ENCODE results near the gene BLZF1.

Gene BLZF1

GRCh38 chr1:169364948-169365347 lies 3.0 kb upstream of the BLZF1 start:
- Histone ChIP-seq H2AFZ (ENCODE audit: low read length) (no peak overlapping the region), H3K4me1 (ENCODE audit: insufficient read depth, low read length, severe bottlenecking) (peaks cover 40% of the 10 kb centered on the region), H3K9me2 (ENCODE audit: low read depth, low read length) (no peaks in the 10 kb centered on the region), H3K9me3 (ENCODE audit: low read length) (no peaks in the 10 kb centered on the region), H3K79me2 (ENCODE audit: insufficient read depth, low read length) (peaks cover 15% of the 10 kb centered on the region), H3K36me3 (ENCODE audit: insufficient read depth, low read length) (peaks cover 3% of the 10 kb centered on the region; the same call in 1 of the 2 replicates), H3K27ac (ENCODE audit: low read depth, low read length, poor library complexity, severe bottlenecking) (no peak overlapping the region), H3F3A (ENCODE audit: insufficient read depth, low read length) (no peaks in the 10 kb centered on the region), H3K27me3 (ENCODE audit: insufficient read depth, low read length) (no peaks in the 10 kb centered on the region), H4K20me1 (ENCODE audit: insufficient read depth, low read length) (no peaks in the 10 kb centered on the region), H3K9ac (ENCODE audit: low read length) (no peak overlapping the region), H3K4me3 (ENCODE audit: low read depth, low read length, poor library complexity, severe bottlenecking) (no peak overlapping the region), H3K4me2 (ENCODE audit: low read length) (no peak overlapping the region)
- TF ChIP-seq EZH2 (IDR thresholded peaks at IDR 0.05; ENCODE audit: borderline replicate concordance, low read length) (no peak), CTCF (IDR thresholded peaks at IDR 0.05; ENCODE audit: low read length) (no peak)

- Histone ChIP-seq H3K9me2 (ENCODE audit: low read depth, low read length) (no peaks in the 10 kb centered on the region), H3K27me3 (ENCODE audit: insufficient read depth, low read length) (no peaks in the 10 kb centered on the region), H3K9me3 (ENCODE audit: low read length) (no peaks in the 10 kb centered on the region), H3K9ac (ENCODE audit: low read length) (peak overlapping the region; percentile 66), H2AFZ (ENCODE audit: low read length) (peak overlapping the region; percentile 42; the same call in 1 of the 2 replicates), H3K27ac (ENCODE audit: low read depth, low read length, poor library complexity, severe bottlenecking) (no peak overlapping the region), H4K20me1 (ENCODE audit: insufficient read depth, low read length) (no peaks in the 10 kb centered on the region), H3K4me1 (ENCODE audit: insufficient read depth, low read length, severe bottlenecking) (peaks cover 34% of the 10 kb centered on the region), H3K79me2 (ENCODE audit: insufficient read depth, low read length) (peaks cover 15% of the 10 kb centered on the region), H3K36me3 (ENCODE audit: insufficient read depth, low read length) (peaks cover 18% of the 10 kb centered on the region; the same call in 1 of the 2 replicates), H3F3A (ENCODE audit: insufficient read depth, low read length) (no peaks in the 10 kb centered on the region), H3K4me3 (ENCODE audit: low read depth, low read length, poor library complexity, severe bottlenecking) (peak overlapping the region; percentile 90), H3K4me2 (ENCODE audit: low read length) (peak overlapping the region; percentile 86)
- TF ChIP-seq CTCF (IDR thresholded peaks at IDR 0.05; ENCODE audit: low read length) (no peak), EZH2 (IDR thresholded peaks at IDR 0.05; ENCODE audit: borderline replicate concordance, low read length) (no peak)
These were observed 804 bp upstream of the BLZF1 start for GRCh38 chr1:169367096-169367685.

- Histone ChIP-seq H3F3A (ENCODE audit: insufficient read depth, low read length) (no peaks in the 10 kb centered on the region), H3K9me3 (ENCODE audit: low read length) (no peaks in the 10 kb centered on the region), H2AFZ (ENCODE audit: low read length) (no peak overlapping the region), H3K9ac (ENCODE audit: low read length) (peak overlapping the region; percentile 90), H4K20me1 (ENCODE audit: insufficient read depth, low read length) (no peaks in the 10 kb centered on the region), H3K9me2 (ENCODE audit: low read depth, low read length) (no peaks in the 10 kb centered on the region), H3K4me2 (ENCODE audit: low read length) (peak overlapping the region; percentile 86), H3K27me3 (ENCODE audit: insufficient read depth, low read length) (no peaks in the 10 kb centered on the region), H3K4me3 (ENCODE audit: low read depth, low read length, poor library complexity, severe bottlenecking) (peak overlapping the region; percentile 90), H3K36me3 (ENCODE audit: insufficient read depth, low read length) (peaks cover 18% of the 10 kb centered on the region; the same call in 1 of the 2 replicates), H3K4me1 (ENCODE audit: insufficient read depth, low read length, severe bottlenecking) (peaks cover 34% of the 10 kb centered on the region), H3K27ac (ENCODE audit: low read depth, low read length, poor library complexity, severe bottlenecking) (peak overlapping the region; percentile 74), H3K79me2 (ENCODE audit: insufficient read depth, low read length) (peaks cover 15% of the 10 kb centered on the region)
- TF ChIP-seq EZH2 (IDR thresholded peaks at IDR 0.05; ENCODE audit: borderline replicate concordance, low read length): no peak
- TF ChIP-seq CTCF (IDR thresholded peaks at IDR 0.05; ENCODE audit: low read length): no peak
These were observed 393 bp downstream of the BLZF1 start for GRCh38 chr1:169368406-169368769.
